Right lobe of liver (tissue), 4 donors: ENCODE measurements around the gene IL4I1.

Experiments
- POLR2A ChIP-seq: fragments of 450-650 bp; IDR thresholded peaks from one replicate; pipeline ENCODE4 v1.6.1; 2017; ENCODE audit warnings: antibody characterized with exemption, mild to moderate bottlenecking
- TF ChIP-seq, protein P1 (sequence below), 4 donors: fragments of 200-600 bp in 3 of 4; fragments of 450-650 bp in 1 of 4; IDR thresholded peaks; one replicate each; pipeline versions ENCODE4 v1.5.1 to v1.8.0; 2016 to 2022; ENCODE audit warnings: antibody characterized with exemption in 4 of 4, mild to moderate bottlenecking in 2 of 4
- donor health status: DM: no; HTN: no; CAD: no.
- donor health status: DM: no; HTN: no; CAD: no.
- donor health status: DM: no; HTN: yes; CAD: no.

DNA sequence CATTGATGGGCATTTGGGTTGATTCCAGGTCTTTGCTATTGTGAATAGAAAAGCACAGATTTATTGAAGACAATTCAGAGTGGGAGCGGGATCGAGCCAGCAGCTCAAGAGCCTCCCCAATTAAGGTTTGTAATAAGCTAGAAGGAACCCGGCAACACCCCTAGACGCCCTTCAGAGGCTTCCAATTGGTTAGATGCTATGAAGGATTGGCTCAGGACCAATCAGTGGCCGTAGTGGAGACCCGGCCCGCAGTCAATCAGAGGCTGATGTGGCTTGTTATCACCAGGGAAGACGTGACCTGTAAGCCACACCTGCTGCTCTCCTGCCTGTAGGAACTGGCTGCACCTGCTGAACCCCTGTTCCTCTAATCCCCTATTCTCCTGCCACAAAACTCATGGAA, 49.7 kb upstream of the IL4I1 start:
- no peak for TF ChIP-seq POLR2A
- TF ChIP-seq, protein P1, sequence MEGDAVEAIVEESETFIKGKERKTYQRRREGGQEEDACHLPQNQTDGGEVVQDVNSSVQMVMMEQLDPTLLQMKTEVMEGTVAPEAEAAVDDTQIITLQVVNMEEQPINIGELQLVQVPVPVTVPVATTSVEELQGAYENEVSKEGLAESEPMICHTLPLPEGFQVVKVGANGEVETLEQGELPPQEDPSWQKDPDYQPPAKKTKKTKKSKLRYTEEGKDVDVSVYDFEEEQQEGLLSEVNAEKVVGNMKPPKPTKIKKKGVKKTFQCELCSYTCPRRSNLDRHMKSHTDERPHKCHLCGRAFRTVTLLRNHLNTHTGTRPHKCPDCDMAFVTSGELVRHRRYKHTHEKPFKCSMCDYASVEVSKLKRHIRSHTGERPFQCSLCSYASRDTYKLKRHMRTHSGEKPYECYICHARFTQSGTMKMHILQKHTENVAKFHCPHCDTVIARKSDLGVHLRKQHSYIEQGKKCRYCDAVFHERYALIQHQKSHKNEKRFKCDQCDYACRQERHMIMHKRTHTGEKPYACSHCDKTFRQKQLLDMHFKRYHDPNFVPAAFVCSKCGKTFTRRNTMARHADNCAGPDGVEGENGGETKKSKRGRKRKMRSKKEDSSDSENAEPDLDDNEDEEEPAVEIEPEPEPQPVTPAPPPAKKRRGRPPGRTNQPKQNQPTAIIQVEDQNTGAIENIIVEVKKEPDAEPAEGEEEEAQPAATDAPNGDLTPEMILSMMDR (IDR thresholded peaks at IDR 0.05): no peak
